HepG2 (cell line): ENCODE results near the gene MAP3K20.

Source experiments
- FOXC1 ChIP-seq: sonication (generic); formaldehyde crosslinking; IDR thresholded peaks from 2 replicates; pipeline ENCODE4 v1.8.0; 2022; ENCODE audit warnings: mild to moderate bottlenecking, missing genetic modification reagents, borderline replicate concordance
- FOXJ3 ChIP-seq: sonication (generic); formaldehyde crosslinking; IDR thresholded peaks from 2 replicates; pipeline ENCODE4 v1.4.0; 2020; ENCODE audit warnings: missing genetic modification reagents, mild to moderate bottlenecking, borderline replicate concordance
- GABPB1 ChIP-seq: IDR thresholded peaks from 2 replicates; pipeline ENCODE4 v1.6.1; 2016; ENCODE audit warnings: mild to moderate bottlenecking, missing genetic modification reagents, moderate library complexity, missing compliant biosample characterization
- HMG20B ChIP-seq: conservative IDR thresholded peaks from 2 replicates; pipeline ENCODE4 v1.6.1; 2016; ENCODE audit warnings: missing genetic modification reagents, missing compliant biosample characterization
- IRF2 ChIP-seq: IDR thresholded peaks from 2 replicates; pipeline ENCODE4 v1.6.1; 2018; ENCODE audit warnings: missing genetic modification reagents, missing compliant biosample characterization
- POLR2A ChIP-seq, 2 experiments: IDR thresholded peaks; 2 replicates each; pipeline ENCODE4 v1.6.1; 2011; ENCODE audit warnings: low read depth in 2 of 2, low read length in 2 of 2, mild to moderate bottlenecking in 1 of 2, moderate library complexity in 1 of 2; ENCODE audit not compliant: insufficient read depth in 1 of 2
- RAD21 ChIP-seq: fragments of 450-650 bp; formaldehyde crosslinking; IDR thresholded peaks from 2 replicates; pipeline ENCODE4 v1.5.0; 2020; ENCODE audit warnings: mild to moderate bottlenecking
- TF ChIP-seq, protein P1 (sequence below): sonication (generic); IDR thresholded peaks from 2 replicates; pipeline ENCODE4 v1.6.1; 2016; ENCODE audit warnings: low read depth, borderline replicate concordance
- TF ChIP-seq, protein P2 (sequence below), 2 experiments: IDR thresholded peaks; 2 replicates each; pipeline ENCODE4 v1.6.1; 2011 to 2012; ENCODE audit warnings: low read length in 2 of 2, borderline replicate concordance in 1 of 2, low read depth in 1 of 2, mild to moderate bottlenecking in 1 of 2, moderate library complexity in 1 of 2
- TF ChIP-seq, protein P3 (sequence below): IDR thresholded peaks from 2 replicates; pipeline ENCODE4 v1.6.1; 2012; ENCODE audit warnings: inconsistent platforms
- TF ChIP-seq, protein P4 (sequence below): sonication (generic); formaldehyde crosslinking; IDR thresholded peaks from 2 replicates; pipeline ENCODE4 v1.4.0; 2020; ENCODE audit warnings: missing genetic modification reagents

DNA sequence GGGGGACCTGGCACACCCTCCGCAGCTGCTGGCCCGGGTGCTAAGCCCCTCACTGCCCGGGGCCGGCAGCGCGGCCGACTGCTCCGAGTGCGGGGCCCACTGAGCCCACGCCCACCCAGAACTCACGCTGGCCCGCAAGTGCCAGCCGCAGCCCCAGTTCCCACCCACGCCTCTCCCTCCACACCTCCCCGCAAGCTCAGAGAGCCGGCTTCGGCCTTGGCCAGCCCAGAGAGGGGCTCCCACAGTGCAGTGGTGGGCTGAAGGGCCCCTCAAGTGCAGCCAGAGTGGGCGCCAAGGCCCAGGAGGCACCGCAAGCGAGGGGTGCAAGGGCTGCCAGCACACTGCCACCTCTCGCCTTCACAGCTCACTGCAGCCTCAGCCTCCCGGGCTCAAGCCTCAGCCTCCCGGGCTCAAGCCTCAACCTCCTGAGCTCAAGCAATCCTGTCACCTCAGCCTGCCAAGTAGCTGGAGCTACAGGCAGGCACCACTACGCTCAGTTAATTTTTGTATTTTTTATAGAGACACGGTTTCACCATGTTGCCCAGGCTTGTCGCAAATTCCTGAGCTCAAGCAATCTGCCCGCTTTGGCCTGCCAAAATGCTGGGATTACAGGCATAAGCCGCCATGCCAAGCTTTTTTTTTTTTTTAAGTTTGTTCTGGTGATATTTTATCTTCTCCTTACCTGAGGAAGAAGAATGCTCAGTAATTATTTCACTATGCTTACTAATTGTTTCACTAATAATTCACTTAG, 207.3 kb downstream of the MAP3K20 start:
- TF ChIP-seq RAD21 (CRISPR knock-in tag) (no peak), GABPB1 (no peak), IRF2 (CRISPR knock-in tag) (no peak), FOXC1 (CRISPR knock-in tag) (no peak), POLR2A (IDR thresholded peaks at IDR 0.05; ENCODE audit: insufficient read depth in 1 of 2, low read depth in 2 of 2, low read length in 2 of 2) (no peak), HMG20B (CRISPR knock-in tag) (no peak), FOXJ3 (no peak)
- TF ChIP-seq, protein P1, sequence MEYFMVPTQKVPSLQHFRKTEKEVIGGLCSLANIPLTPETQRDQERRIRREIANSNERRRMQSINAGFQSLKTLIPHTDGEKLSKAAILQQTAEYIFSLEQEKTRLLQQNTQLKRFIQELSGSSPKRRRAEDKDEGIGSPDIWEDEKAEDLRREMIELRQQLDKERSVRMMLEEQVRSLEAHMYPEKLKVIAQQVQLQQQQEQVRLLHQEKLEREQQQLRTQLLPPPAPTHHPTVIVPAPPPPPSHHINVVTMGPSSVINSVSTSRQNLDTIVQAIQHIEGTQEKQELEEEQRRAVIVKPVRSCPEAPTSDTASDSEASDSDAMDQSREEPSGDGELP: no peak
- TF ChIP-seq, protein P2, sequence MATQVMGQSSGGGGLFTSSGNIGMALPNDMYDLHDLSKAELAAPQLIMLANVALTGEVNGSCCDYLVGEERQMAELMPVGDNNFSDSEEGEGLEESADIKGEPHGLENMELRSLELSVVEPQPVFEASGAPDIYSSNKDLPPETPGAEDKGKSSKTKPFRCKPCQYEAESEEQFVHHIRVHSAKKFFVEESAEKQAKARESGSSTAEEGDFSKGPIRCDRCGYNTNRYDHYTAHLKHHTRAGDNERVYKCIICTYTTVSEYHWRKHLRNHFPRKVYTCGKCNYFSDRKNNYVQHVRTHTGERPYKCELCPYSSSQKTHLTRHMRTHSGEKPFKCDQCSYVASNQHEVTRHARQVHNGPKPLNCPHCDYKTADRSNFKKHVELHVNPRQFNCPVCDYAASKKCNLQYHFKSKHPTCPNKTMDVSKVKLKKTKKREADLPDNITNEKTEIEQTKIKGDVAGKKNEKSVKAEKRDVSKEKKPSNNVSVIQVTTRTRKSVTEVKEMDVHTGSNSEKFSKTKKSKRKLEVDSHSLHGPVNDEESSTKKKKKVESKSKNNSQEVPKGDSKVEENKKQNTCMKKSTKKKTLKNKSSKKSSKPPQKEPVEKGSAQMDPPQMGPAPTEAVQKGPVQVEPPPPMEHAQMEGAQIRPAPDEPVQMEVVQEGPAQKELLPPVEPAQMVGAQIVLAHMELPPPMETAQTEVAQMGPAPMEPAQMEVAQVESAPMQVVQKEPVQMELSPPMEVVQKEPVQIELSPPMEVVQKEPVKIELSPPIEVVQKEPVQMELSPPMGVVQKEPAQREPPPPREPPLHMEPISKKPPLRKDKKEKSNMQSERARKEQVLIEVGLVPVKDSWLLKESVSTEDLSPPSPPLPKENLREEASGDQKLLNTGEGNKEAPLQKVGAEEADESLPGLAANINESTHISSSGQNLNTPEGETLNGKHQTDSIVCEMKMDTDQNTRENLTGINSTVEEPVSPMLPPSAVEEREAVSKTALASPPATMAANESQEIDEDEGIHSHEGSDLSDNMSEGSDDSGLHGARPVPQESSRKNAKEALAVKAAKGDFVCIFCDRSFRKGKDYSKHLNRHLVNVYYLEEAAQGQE (IDR thresholded peaks at IDR 0.05; ENCODE audit: borderline replicate concordance in 1 of 2, low read depth in 1 of 2, low read length in 2 of 2): no peak
- TF ChIP-seq, protein P3, sequence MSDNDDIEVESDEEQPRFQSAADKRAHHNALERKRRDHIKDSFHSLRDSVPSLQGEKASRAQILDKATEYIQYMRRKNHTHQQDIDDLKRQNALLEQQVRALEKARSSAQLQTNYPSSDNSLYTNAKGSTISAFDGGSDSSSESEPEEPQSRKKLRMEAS: no peak
- TF ChIP-seq, protein P4, sequence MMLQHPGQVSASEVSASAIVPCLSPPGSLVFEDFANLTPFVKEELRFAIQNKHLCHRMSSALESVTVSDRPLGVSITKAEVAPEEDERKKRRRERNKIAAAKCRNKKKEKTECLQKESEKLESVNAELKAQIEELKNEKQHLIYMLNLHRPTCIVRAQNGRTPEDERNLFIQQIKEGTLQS (CRISPR knock-in tag): no peak
